T-cell (primary cell): ENCODE measurements around the gene NMRK1. TPM values are rescaled to one million over a fixed set of nuclear protein-coding genes. Genes with fewer than 3 reads are reported as not detected.

Source experiments
- ATAC-seq, 4 experiments: fragments of 200-7000 bp in 3 of 4; fragments of 150-1000 bp in 1 of 4; cut with Tn5 transposase; replicated peaks in 1 of 4; 1 replicate in 3 of 4; 2 replicates in 1 of 4; pipeline ENCODE4 v1.10.0; 2021; ENCODE audit warnings: moderate library complexity in 3 of 4, mild to moderate bottlenecking in 2 of 4, moderate number of reproducible peaks in 1 of 4
- CTCF ChIA-PET, 2 donors: fragments of 300-600 bp; sonication (Branson Sonifier 250); formaldehyde crosslinking; loops; one replicate each; lab custom pipeline; 2022; ENCODE audit warnings: antibody characterized with exemption in 2 of 2; lab: Charles Lee
- POLR2A ChIA-PET, 2 donors: fragments of 300-600 bp; sonication (Branson Sonifier 250); formaldehyde crosslinking; loops; one replicate each; lab custom pipeline; 2022; ENCODE audit warnings: antibody characterized with exemption in 2 of 2; lab: Charles Lee
- DNase-seq, 35 experiments: peaks; one replicate each; pipeline versions ENCODE4 v3.0.0 to v3.0.0-alpha.2; 2013 to 2023
- H3K27ac ChIP-seq: one replicate; pipeline ENCODE4 v1.5.1; 2013; ENCODE audit warnings: low read length
- H3K27me3 ChIP-seq, 2 experiments: replicated peaks in 1 of 2; 1 replicate in 1 of 2; 2 replicates in 1 of 2; pipeline versions ENCODE4 v1.6.1 to v1.7.0; 2013; ENCODE audit warnings: low read length in 1 of 2, mixed read lengths in 1 of 2; ENCODE audit not compliant: control insufficient read depth in 2 of 2, insufficient read depth in 2 of 2; ENCODE audit errors: extremely low read depth in 1 of 2
- H3K36me3 ChIP-seq, 2 donors: 1 replicate in 1 of 2; 2 replicates in 1 of 2; pipeline versions ENCODE4 v1.6.1 to v1.7.0; 2013; ENCODE audit warnings: low read length in 1 of 2; ENCODE audit not compliant: control insufficient read depth in 2 of 2, insufficient read depth in 1 of 2; ENCODE audit errors: extremely low read depth in 1 of 2
- H3K4me1 ChIP-seq, 2 experiments: 1 replicate in 1 of 2; 2 replicates in 1 of 2; pipeline versions ENCODE4 v1.6.1 to v1.7.0; 2013; ENCODE audit warnings: low read length in 2 of 2, mixed read lengths in 1 of 2; ENCODE audit not compliant: insufficient read depth in 2 of 2, control insufficient read depth in 1 of 2; ENCODE audit errors: extremely low read depth in 1 of 2
- H3K4me3 ChIP-seq, 2 donors: 1 replicate in 1 of 2; 2 replicates in 1 of 2; pipeline versions ENCODE4 v1.5.1 to v1.7.0; 2013; ENCODE audit warnings: mild to moderate bottlenecking in 2 of 2, low read length in 1 of 2, moderate library complexity in 1 of 2; ENCODE audit not compliant: control insufficient read depth in 1 of 2; ENCODE audit errors: extremely low read depth in 1 of 2
- H3K9me3 ChIP-seq: 2 replicates; pipeline ENCODE4 v1.7.0; 2013
- H3K27ac Mint-ChIP-seq, 2 donors: one replicate each; pipeline ENCODE4 v1.8.0; 2020 to 2021; ENCODE audit warnings: mild to moderate bottlenecking in 2 of 2, mixed read lengths in 2 of 2
- H3K27me3 Mint-ChIP-seq, 2 donors: one replicate each; pipeline ENCODE4 v1.8.0; 2021 to 2022; ENCODE audit warnings: mixed read lengths in 2 of 2
- H3K36me3 Mint-ChIP-seq: one replicate; pipeline ENCODE4 v1.8.0; 2021; ENCODE audit warnings: mixed read lengths
- H3K4me1 Mint-ChIP-seq, 3 donors: one replicate each; pipeline ENCODE4 v1.8.0; 2020 to 2022; ENCODE audit warnings: mixed read lengths in 3 of 3, mild to moderate bottlenecking in 1 of 3
- H3K4me3 Mint-ChIP-seq, 3 donors: one replicate each; pipeline ENCODE4 v1.8.0; 2020 to 2022; ENCODE audit warnings: mild to moderate bottlenecking in 3 of 3, mixed read lengths in 3 of 3, moderate library complexity in 3 of 3
- H3K9me3 Mint-ChIP-seq, 3 donors: one replicate each; pipeline ENCODE4 v1.8.0; 2020 to 2022; ENCODE audit warnings: mixed read lengths in 3 of 3
- WGBS: methylation state at CpG from one replicate; pipeline ENCODE4 v1.1.5; 2013; ENCODE audit warnings: missing lambda C conversion rate; ENCODE audit not compliant: insufficient coverage; 5-methylcytosine and 5-hydroxymethylcytosine counted together
- total RNA-seq, 35 experiments: library from RNA in 6 of 35; stranded (reverse) in 6 of 35; fragments of 120-200 nt in 1 of 35; gene quantifications; one replicate each; pipeline versions ENCODE4 v1.2.1 to v1.2.4 and lab custom pipeline; 2013 to 2026

NMRK1 gene
- total RNA-seq, 5 donors from 2014 or later (not counting 1 experiment from before 2014, with no cell fraction given), result 61.9 to 91.0 (median 72.6) TPM

DNA sequence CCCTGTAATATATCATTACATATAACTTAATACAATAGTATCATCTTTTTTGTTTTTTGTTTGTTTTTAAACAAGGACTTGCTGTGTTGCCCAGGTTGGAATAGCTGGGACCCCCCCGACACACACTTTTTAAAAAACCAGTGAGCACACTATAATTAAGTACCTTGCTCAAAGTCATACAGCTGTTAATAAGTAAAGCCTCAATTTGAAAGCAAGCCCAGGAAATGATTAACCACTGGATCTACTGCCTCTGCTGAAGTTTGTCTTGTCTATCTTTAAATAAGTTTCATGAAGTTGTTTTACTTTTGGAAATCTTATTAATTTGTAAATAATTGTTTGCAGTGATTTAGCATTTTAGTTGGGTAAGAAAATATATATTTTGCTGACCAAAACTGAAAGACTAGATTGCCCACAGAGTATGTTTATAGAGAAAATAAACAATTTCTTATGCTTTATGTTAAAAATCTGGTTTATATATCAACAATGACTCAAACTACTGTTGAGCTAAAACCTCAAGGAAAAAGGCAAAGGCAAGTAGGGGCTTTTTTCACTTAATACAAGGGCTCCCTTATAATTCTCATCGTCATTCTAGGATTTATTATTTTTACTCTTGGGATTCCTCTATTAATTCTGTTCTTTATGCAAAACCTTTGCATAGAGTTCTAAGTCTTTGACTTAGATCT is 54.0 kb downstream of the NMRK1 start:
- ATAC-seq (no peak), DNase-seq (no peak)
- no peak overlapping the region for H3K27ac Mint-ChIP-seq
- no peaks in the 10 kb centered on the region for H3K36me3 Mint-ChIP-seq
- no peaks in the 10 kb centered on the region for H3K36me3 ChIP-seq
- CTCF ChIA-PET, result interaction anchor here (0.5 to 0.7 kb wide), 2 partner anchors 20 to 52 kb away, joined by 3 to 22 read pairs; no protein-coding TSS in a partner anchor
- no peak overlapping the region for H3K4me3 ChIP-seq
- H3K4me1 ChIP-seq, result peaks cover 0 to 3% of the 10 kb centered on the region in 2 experiments
- no peaks in the 10 kb centered on the region for H3K9me3 ChIP-seq
- peaks cover 0 to 3% of the 10 kb centered on the region in 2 donors for H3K27me3 Mint-ChIP-seq
- no CpG with 5 or more reads among the region's 2 CpGs for WGBS
- POLR2A ChIA-PET, result interaction anchor here in 1 of 2 donors (1.0 kb wide), 1 partner anchor 9 kb away, joined by 3 read pairs; no protein-coding TSS in a partner anchor
- no peak overlapping the region for H3K4me3 Mint-ChIP-seq
- H3K27me3 ChIP-seq, result peaks cover 0 to 2% of the 10 kb centered on the region in 2 experiments
- no peak overlapping the region for H3K27ac ChIP-seq
- no peaks in the 10 kb centered on the region for H3K9me3 Mint-ChIP-seq
- peaks cover 0 to 1% (median 0%) of the 10 kb centered on the region in 3 donors for H3K4me1 Mint-ChIP-seq

DNA sequence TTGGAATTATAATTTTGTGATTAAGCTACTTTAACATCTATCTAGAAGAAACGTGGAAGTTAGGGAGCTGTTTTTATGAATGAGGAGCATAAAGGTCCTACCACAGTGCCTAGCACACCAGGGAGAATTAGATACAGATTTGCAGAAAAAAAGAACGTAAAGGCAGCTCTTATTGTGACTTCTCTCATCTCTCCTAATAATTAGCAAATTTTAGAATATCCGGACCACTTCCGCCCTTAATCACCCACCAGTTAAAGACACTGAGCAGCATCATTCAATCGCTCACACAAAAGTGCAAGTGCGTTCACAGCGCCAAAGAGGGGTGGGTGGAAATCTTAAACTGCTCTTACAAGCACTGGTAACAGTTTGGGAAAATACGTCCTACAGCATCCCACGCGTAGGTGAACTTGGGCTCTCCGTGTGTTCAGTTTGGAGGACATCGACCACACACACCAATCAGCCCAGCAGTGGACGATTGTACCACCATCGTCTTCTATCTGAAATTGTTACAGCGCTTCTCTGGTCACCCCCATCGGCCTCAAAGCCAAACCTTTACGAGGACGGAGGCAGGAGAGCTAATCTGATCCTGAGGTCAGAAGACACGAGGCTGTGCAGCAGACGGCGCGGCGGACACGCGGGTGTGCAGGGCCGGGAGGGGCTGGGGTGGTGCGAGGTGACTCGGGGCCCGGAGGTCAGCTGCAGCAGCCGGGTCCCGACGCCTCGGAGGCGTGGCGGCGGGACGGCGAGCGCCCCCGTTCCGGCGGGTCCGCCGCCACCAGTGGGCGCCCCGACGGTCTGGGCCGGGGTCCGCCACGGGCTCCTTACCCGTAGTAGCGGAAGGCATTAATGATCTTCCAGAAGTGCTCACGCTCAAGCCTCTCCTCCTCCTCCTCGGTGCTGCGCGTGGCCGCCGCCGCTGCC is 60.5 kb downstream of the NMRK1 start:
- H3K27me3 Mint-ChIP-seq, result no peaks in the 10 kb centered on the region
- H3K9me3 Mint-ChIP-seq, result no peaks in the 10 kb centered on the region
- H3K4me1 ChIP-seq, result peaks cover 18 to 28% of the 10 kb centered on the region in 2 experiments
- H3K36me3 Mint-ChIP-seq, result peaks cover 3% of the 10 kb centered on the region
- H3K4me1 Mint-ChIP-seq, result peaks cover 45 to 57% (median 47%) of the 10 kb centered on the region in 3 donors
- no peaks in the 10 kb centered on the region for H3K27me3 ChIP-seq
- CTCF ChIA-PET, result interaction anchor here (0.6 to 2.5 kb wide), 31 partner anchors 9 to 254 kb away, joined by 3 to 22 read pairs (median 5); partner anchors contain the start of genes C9orf40 (in 2 of the 2), NMRK1 (in 1 of the 2) and OSTF1 (in 1 of the 2)
- peak in 3 of 4 experiments; percentile 26 to 33 (median 26) for ATAC-seq
- H3K36me3 ChIP-seq, result no peaks in the 10 kb centered on the region
- peak overlapping the region; percentile 94 for H3K27ac Mint-ChIP-seq
- H3K4me3 ChIP-seq, result peak overlapping the region; percentile 67 to 76
- H3K4me3 Mint-ChIP-seq, result peak overlapping the region; percentile 87 to 98 (median 95)
- H3K27ac ChIP-seq, result peak overlapping the region; percentile 76
- peak in 24 of 35 experiments; percentile 1 to 61 (median 15) for DNase-seq
- H3K9me3 ChIP-seq, result no peaks in the 10 kb centered on the region
- WGBS, result under 1% methylated on average over 54 of the region's 59 CpGs
- POLR2A ChIA-PET, result interaction anchor here (0.6 to 3.9 kb wide), 4 partner anchors 14 to 1367 kb away, joined by 3 to 34 read pairs (median 4); partner anchors contain the start of genes NMRK1 (in 1 of the 2), OSTF1 (in 1 of the 2) and RFK (in 1 of the 2)

DNA sequence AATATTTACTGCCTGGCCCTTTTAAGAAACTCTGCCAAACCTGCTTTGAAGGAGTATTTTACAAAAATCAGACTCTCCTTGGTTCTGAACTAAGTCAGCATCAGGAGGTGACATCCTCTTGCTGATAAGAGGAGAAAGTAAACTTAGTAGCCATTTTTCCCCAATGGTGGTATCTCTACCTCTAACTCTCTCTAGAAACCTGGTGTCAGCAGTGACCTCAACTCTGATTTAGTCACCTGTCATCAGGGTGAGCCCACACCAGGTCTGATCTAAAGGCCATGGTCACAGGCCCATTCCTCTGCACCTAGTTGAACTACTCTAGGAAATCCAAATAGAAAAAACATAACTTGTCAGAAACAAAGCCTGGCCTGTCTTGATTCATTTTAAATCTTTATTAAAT is 64.1 kb downstream of the NMRK1 start:
- H3K4me3 ChIP-seq, result no peak overlapping the region
- POLR2A ChIA-PET, result interaction anchor here in 1 of 2 donors (0.7 kb wide), 1 partner anchor 1511 kb away, joined by 3 read pairs; no protein-coding TSS in a partner anchor
- H3K27me3 ChIP-seq, result no peaks in the 10 kb centered on the region
- H3K9me3 Mint-ChIP-seq, result no peaks in the 10 kb centered on the region
- DNase-seq (peak in 1 of 35 experiments; percentile 8), ATAC-seq (no peak)
- CTCF ChIA-PET, result interaction anchor here (0.6 to 1.7 kb wide), 4 partner anchors 68 to 240 kb away, joined by 3 to 4 read pairs (median 3); partner anchors contain the start of gene C9orf40 (in 2 of the 2)
- H3K9me3 ChIP-seq, result no peaks in the 10 kb centered on the region
- H3K36me3 Mint-ChIP-seq, result peaks cover 13% of the 10 kb centered on the region
- no peaks in the 10 kb centered on the region for H3K36me3 ChIP-seq
- H3K4me1 ChIP-seq, result peaks cover 22 to 33% of the 10 kb centered on the region in 2 experiments
- peak overlapping the region; percentile 37 for H3K27ac ChIP-seq
- peak overlapping the region; percentile 84 to 86 for H3K27ac Mint-ChIP-seq
- peaks cover 67 to 75% (median 69%) of the 10 kb centered on the region in 3 donors for H3K4me1 Mint-ChIP-seq
- peak overlapping the region in 1 of 3 donors; percentile 87 for H3K4me3 Mint-ChIP-seq
- no peaks in the 10 kb centered on the region for H3K27me3 Mint-ChIP-seq

DNA sequence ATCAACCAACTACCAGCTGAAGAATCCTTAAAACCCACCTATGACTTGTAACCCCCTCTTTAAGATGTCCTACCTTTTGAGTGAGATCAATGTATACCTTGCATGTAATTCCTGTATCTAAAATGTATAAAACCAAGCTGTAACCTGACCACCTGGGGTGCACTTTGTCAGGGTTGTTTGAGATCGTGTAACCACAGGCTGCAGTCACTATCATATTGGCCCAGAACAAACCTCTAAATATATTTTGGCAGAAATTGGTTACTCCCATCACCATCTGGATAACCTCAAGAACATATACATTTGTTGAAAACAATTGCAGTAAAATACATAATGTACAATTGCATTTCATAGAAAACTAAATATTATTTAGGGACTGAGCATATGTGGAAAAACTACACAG is 68.3 kb downstream of the NMRK1 start:
- Mint-ChIP-seq H3K4me1 (peaks cover 48 to 55% (median 51%) of the 10 kb centered on the region in 3 donors), H3K9me3 (no peaks in the 10 kb centered on the region)

DNA sequence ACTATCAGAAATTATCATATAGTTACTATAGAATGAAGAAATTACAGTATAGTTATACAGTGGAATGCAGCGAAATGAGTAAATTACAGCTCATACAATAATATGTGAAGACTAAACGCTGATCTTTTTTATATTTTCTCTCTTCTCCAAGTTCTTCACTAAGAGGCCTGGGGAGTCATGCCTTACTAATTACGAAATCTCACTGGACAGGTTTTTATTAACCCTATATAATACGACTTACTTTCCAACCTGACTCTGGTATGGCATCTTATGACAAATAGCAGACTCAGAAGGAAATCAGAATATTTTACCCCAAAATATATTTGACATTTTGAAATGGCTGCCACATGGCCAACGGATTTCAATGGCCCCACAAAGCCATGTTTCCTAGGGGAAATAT is 68.9 kb downstream of the NMRK1 start:
- peaks cover 23% of the 10 kb centered on the region for H3K36me3 Mint-ChIP-seq
- ATAC-seq (no peak), DNase-seq (no peak)
- peak overlapping the region in 1 of 2 donors; percentile 11 for H3K27ac Mint-ChIP-seq
- H3K4me3 Mint-ChIP-seq, result no peak overlapping the region
- ChIA-PET POLR2A (no interaction called here), CTCF (interaction anchor here (0.5 to 0.8 kb wide), 5 partner anchors 8 to 1352 kb away, joined by 3 to 5 read pairs (median 4); partner anchors contain the start of gene CARNMT1 (in 1 of the 2))
- H3K27me3 ChIP-seq, result no peaks in the 10 kb centered on the region
- no peaks in the 10 kb centered on the region for H3K27me3 Mint-ChIP-seq
- H3K9me3 Mint-ChIP-seq, result no peaks in the 10 kb centered on the region
- H3K4me1 ChIP-seq, result peaks cover 8% of the 10 kb centered on the region in 2 experiments
- no peaks in the 10 kb centered on the region for H3K9me3 ChIP-seq
- peaks cover 45 to 52% (median 47%) of the 10 kb centered on the region in 3 donors for H3K4me1 Mint-ChIP-seq
- no peak overlapping the region for H3K4me3 ChIP-seq
- H3K27ac ChIP-seq, result no peak overlapping the region
- peaks cover 0 to 3% of the 10 kb centered on the region in 2 donors for H3K36me3 ChIP-seq
- WGBS, result 100% methylated on average over 3 of the region's 5 CpGs

More for the DNA sequence above, 68.3 kb downstream of the NMRK1 start:
- WGBS, result no CpG with 5 or more reads among the region's 1 CpG
- DNase-seq, result no peak
- Histone ChIP-seq H3K27me3 (no peaks in the 10 kb centered on the region), H3K4me3 (no peak overlapping the region), H3K36me3 (peaks cover 0 to 3% of the 10 kb centered on the region in 2 donors), H3K9me3 (no peaks in the 10 kb centered on the region), H3K27ac (no peak overlapping the region), H3K4me1 (peaks cover 7 to 10% of the 10 kb centered on the region in 2 experiments)
- H3K27ac Mint-ChIP-seq, result peak overlapping the region in 1 of 2 donors; percentile 11
- peak overlapping the region in 1 of 3 donors; percentile 23 for H3K4me3 Mint-ChIP-seq
- no peak for ATAC-seq
- CTCF ChIA-PET, result interaction anchor here in 1 of 2 donors (0.5 to 1.5 kb wide), 2 partner anchors 67 to 1288 kb away, joined by 5 read pairs; partner anchors contain the start of gene C9orf40
- POLR2A ChIA-PET, result no interaction called here
- peaks cover 19% of the 10 kb centered on the region for H3K36me3 Mint-ChIP-seq
- H3K27me3 Mint-ChIP-seq, result no peaks in the 10 kb centered on the region
